Measurements from ENCODE around the gene MAPK8IP2.
"Not testable (repeated sequence)": the region's sequence is repeated elsewhere in the genome, so short reads cannot be mapped to it uniquely, and the experiment has no call there.

The MAPK8IP2 gene

DNA sequence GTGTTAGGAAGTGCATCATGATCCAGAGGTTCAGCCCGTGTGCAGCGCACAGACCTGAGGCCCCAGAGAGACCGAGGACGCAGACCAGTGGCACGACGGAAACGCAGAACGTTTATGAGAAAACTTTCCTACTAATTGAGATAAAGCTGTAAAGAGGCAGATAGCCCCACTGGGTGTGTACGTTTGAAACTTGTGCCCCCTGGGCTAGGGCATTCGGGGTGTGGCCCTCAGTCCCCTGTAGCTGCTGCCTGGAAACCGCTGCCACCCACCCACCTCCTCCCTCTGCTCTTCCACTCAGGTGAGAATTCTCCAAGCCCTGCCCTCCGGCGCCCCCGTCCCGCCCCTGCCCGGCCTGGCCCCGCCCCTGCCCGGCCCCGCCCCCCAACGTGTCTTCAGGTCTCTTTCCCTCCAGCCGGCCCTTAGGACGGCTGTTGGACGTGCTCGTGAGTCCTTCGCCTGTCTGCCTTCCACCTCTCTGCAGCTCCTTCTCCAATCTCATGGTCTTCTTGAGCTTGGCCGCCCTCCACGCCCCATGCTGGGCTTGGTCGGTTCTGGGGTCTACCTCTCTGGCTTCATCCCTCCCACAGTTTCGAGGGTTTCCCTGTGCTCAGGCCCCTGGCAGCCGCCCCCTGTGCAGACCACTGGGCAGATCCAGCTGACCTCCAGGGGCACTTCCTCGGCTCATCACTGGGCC, 12.1 kb downstream of the MAPK8IP2 start:
- no peak for DNase-seq

GRCh38 chr22:50613291-50613981, 12.8 kb downstream of the MAPK8IP2 start:
- no peak for DNase-seq

DNA sequence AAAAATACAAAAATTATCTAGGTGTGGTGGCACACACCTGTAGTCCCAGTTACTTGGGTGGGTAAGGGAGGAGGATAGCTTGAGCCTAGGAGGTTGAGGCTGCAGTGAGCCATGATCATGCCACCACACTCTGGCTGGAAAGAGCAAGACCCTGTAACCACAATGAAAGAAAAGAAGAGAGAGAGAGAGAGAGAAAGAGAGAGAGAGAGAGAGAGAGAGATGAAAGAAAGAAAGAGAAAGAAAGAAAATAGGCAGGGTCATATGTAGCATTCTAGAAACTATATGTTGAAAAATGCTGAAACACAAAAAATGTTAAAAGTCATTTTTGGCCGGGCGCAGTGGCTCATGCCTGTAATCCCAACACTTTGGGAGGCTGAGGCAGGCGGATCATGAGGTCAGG, 13.7 kb downstream of the MAPK8IP2 start:
- DNase-seq, result not testable (repeated sequence)

GRCh38 chr22:50620593-50621355, 20.2 kb downstream of the MAPK8IP2 start:
- DNase-seq, result peak in 33 of 58 donors; percentile 17 to 82 (median 49)

GRCh38 chr22:50621356-50621880, 20.8 kb downstream of the MAPK8IP2 start:
- DNase-seq, result peak in 2 of 58 donors; percentile 11 to 47

- DNase-seq, result no peak
Measured at GRCh38 chr22:50621948-50622722, 21.5 kb downstream of the MAPK8IP2 start.

DNA sequence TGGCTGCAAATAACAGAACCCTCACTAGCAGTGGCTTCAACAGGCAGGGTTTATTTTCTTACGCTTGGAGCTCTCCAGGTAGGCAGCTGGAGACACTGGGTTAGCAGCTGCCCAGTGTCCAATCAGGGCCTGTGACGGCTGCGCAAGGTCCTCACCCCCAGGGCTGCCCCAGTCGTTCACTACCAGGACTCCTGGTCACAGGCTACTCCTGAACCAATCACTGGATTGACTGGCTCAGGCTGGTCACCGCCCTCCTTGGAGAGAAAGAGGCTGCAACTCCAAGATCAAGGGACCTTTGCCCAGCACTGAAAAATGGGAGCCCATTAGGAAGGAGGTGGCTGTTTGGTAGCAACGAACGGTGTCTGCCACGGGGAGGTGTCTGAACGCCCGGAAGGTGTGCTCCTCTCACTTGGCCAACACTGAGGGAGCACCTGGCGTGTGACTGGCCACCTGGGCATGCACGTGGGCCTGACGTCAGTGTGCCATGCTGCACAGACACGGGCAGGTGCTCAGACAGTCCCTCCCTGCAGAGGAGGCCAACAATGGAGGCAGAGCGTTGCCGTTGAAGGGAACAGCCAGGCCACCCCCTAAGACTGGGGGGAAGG, 22.2 kb downstream of the MAPK8IP2 start:
- no peak for DNase-seq

GRCh38 chr22:50624347-50625130, 23.9 kb downstream of the MAPK8IP2 start:
- DNase-seq, result no peak

DNA sequence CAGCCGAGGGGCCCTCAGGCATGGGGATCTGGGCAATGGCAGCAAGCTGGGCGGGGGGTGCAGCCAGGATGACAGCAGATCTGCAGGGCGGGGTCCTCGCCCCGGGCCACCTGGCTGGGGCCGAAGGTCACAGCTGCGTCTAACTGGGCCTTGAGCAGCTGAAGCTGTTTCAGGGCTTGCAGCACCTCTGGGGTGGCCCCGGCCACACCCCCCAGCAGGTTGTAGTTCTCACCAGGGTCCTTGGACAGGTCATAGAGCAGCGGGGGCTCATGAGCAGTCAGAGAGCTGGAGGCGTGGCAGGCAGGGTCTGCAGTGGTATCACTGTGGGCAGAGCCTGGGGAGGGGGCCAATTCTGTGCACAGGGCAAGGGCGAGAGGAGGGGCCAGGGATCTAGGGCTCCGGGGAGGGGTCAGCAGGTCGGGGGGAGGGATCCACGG, 24.6 kb downstream of the MAPK8IP2 start:
- DNase-seq, result no peak

DNA sequence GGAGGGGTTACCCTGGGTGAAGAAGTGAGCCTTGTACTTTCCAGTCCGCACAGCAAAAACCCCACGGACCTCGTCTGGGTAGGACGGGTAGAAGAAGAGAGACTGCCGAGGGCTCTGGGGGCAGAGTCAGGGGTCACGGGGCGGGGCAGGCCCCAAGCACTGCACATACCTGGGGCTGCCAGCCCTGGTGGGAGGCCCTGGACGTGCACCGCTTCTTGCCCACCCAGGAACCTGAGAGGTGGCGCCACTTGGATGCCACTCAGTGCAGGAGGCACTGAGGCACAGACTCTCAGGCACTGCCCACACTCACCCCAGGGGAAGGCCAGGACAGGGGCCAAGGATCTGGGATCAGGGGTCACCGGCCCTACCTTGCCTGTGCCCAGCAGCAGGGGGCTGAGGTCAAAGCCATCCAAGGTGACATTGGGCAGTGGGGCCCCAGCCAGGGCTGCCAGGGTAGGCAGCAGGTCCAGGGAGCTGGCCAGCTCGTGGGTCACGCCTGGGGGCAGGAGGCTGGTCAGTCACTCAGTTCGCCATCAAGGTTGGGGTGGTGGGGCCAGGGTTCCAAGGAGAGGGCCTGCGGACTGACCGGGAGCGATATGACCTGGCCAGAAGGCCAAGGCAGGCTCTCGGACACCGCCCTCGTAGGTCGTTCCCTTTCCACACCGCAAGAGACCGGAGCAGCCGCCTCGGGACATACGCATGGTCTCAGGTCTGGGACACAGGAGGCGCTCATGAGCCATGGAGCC, 25.1 kb downstream of the MAPK8IP2 start:
- no peak for DNase-seq

DNA sequence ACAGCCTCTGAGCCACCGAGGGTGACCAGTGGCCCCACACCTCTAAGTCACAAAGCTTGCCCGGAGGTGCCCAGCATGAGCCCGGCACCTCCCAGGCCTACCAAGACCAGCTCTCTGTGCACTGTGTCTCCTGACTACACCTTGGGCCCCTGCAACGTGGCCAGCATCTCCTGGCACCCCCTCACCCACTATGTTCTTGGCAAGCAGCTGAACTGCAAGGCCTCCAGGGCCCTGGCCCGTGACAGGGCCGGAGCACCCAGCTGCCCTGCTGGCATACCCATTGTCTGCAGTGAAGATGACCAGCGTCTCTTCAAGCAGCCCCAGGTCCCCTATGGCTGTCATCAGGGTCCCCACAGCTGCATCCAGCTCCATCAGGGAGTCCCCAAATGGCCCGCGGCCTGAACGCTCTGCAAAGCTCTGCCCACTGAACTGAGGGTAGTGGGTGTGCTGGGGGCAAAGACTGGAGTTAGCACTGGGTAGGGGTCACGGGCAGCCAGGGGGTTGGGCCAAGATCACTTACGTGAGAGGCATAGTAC, 25.8 kb downstream of the MAPK8IP2 start:
- DNase-seq, result no peak

DNA sequence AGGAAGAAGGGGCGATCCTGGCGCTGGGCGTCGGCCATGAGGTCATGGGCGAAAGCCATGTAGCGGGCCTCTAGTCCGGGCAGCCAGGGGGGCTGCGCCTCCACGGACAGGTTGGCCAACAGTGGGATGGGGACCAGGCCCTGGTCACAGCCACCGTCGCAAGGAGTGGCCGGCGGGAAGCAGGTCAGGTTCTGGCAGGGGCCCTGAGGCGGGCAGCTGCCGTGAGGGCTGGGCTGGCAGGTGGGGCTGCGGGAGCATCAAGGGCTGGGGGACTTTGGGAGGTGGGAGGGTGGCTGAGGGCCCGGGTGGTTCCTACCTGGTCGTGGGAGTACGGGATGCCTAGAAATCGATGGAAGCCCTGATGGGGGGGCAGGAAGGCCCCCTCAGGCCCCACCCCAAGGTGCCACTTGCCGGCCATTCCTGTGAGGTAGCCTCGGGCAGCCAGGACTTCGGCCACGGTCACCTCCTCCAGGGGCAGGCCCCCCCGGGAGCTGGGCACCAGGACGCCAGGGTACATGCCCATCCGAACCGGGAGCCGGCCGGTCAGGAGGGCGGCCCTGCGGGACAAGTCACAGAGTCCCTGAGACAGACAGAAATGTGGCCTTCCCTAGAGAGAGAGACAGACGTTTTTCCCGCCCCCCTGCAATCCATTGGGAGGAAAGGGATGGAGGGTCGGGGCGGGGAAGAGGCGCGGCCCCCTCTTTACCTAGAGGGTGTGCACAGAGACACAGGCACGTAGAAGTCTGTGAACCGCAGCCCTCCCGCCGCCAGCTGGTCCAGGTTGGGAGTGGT, 26.5 kb downstream of the MAPK8IP2 start:
- DNase-seq, result no peak

DNA sequence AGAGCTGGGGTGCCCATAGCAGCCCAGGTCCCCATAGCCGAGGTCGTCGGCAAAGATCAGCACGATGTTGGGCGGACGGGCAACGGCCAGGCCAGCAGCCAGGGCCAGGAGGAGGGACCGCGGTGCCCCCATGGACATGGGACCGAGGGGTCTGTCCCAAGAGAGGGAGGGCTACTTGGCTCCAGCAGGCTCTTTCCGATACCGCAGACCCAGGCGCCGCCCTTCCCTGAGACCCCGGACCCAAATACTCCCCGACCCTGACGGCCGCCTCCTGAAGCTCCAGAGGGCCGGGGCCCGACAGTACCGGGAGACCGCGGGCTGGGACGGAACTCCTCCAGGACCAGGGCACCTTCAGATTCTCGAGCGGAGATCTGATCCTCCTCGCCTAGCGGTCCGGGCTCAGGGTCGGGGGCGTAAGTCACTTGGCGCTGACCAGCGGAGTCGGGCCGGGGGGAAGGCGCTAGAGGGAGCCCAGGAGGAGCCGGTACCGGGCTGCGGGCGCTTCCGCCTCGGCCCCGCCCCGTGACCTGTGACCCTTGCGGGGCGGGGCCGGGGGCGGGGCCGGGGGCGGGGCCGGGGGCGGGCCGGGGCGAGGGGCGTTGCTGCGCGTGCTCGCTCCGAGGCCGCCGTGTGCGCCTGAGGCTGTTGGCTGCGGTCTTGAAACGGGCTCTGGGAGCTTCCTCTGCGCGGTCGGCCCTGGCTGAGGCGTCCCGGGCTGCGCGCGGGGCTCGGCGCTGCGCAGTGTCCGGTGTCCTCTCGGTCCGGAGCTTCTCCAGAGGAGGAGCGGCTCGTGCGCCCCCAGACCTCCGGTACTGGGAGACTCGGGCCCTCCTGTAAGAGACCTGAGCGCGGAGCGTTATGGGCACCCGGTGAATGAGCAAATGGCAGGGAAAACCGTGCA, 27.3 kb downstream of the MAPK8IP2 start, which contains the start of gene ARSA:
Gene ARSA, minus strand, starts transcription at position 511 of the 901 bp plus-strand sequence. Its CDS starts 373 bp downstream, at position 138.
- peak in 54 of 58 donors; percentile 44 to 89 (median 77) for DNase-seq

- no peak for DNase-seq
Measured at GRCh38 chr22:50628543-50629134, 28.0 kb downstream of the MAPK8IP2 start.

DNA sequence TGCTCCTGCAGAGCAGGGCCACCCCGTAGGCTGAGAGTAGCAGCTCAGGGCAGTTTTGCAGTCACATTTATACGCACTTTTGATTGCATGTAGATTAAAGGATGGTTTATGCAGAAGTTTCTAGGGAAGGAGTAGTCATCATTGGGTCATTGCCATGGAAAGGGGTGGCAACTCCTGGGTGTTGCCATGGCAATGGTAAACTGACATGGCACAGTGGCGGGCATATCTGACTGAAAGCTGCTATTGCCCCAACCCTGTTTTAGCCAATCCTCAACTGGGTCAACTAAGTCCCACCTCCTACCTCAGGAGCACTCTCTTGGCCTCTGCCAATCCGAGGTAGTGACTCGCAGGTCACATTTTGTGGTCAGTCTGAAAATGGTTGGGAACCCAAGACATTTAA, 29.8 kb downstream of the MAPK8IP2 start:
- no peak for DNase-seq

- no peak for DNase-seq
Measured at GRCh38 chr22:50633086-50633485, 32.5 kb downstream of the MAPK8IP2 start.

All from anterior cingulate cortex (tissue), 58 donors.